MM.1S (cell line): ENCODE data around the gene KRIT1.
A peak's percentile ranks its signal among the peaks of the same experiment; 100 is the strongest.

ENCODE experiments used
- DNase-seq: peaks from one replicate; pipeline ENCODE4 v3.0.0-alpha.2; 2015
- H2AFZ ChIP-seq: fragments of 300-600 bp; sonication (generic); 2 replicates; pipeline ENCODE4 v1.6.0; 2016; ENCODE audit warnings: antibody characterized with exemption, low read length
- H3F3A ChIP-seq: fragments of 300-600 bp; sonication (generic); 2 replicates; pipeline ENCODE4 v1.6.1; 2016; ENCODE audit warnings: mild to moderate bottlenecking, antibody characterized with exemption, low read length, moderate library complexity, mixed read lengths; ENCODE audit not compliant: insufficient read depth
- H3K27ac ChIP-seq: fragments of 300-600 bp; sonication (generic); 2 replicates; pipeline ENCODE4 v1.5.1; 2016; ENCODE audit warnings: mild to moderate bottlenecking, low read length
- H3K27me3 ChIP-seq: fragments of 300-600 bp; sonication (generic); replicated peaks from 2 replicates; pipeline ENCODE4 v1.6.0; 2016; ENCODE audit warnings: low read length; ENCODE audit not compliant: insufficient read depth
- H3K36me3 ChIP-seq: fragments of 300-600 bp; sonication (generic); replicated peaks from 2 replicates; pipeline ENCODE4 v1.6.1; 2016; ENCODE audit warnings: mild to moderate bottlenecking, low read length, mixed read lengths; ENCODE audit not compliant: insufficient read depth
- H3K4me1 ChIP-seq: fragments of 300-600 bp; sonication (generic); 2 replicates; pipeline ENCODE4 v1.6.1; 2016; ENCODE audit warnings: low read length, mixed read lengths
- H3K4me2 ChIP-seq: fragments of 300-600 bp; sonication (generic); 2 replicates; pipeline ENCODE4 v1.6.0; 2016; ENCODE audit warnings: low read depth, low read length
- H3K4me3 ChIP-seq: fragments of 300-600 bp; sonication (generic); 2 replicates; pipeline ENCODE4 v1.5.1; 2016; ENCODE audit warnings: low read length, mixed read lengths
- H3K79me2 ChIP-seq: fragments of 300-600 bp; sonication (generic); 2 replicates; pipeline ENCODE4 v1.6.1; 2016; ENCODE audit warnings: mixed run types, low read length, mixed read lengths
- H3K9ac ChIP-seq: fragments of 300-600 bp; sonication (generic); 2 replicates; pipeline ENCODE4 v1.6.1; 2016; ENCODE audit warnings: low read length, mixed read lengths
- H3K9me2 ChIP-seq: fragments of 300-600 bp; sonication (generic); replicated peaks from 2 replicates; pipeline ENCODE4 v1.6.1; 2016; ENCODE audit warnings: mild to moderate bottlenecking, low read length, mixed read lengths; ENCODE audit not compliant: insufficient read depth
- H3K9me3 ChIP-seq: fragments of 300-600 bp; sonication (generic); replicated peaks from 2 replicates; pipeline ENCODE4 v1.6.1; 2016; ENCODE audit warnings: mild to moderate bottlenecking, low read length, mixed read lengths; ENCODE audit not compliant: insufficient read depth
- H4K20me1 ChIP-seq: fragments of 300-600 bp; sonication (generic); 2 replicates; pipeline ENCODE4 v1.6.1; 2016; ENCODE audit warnings: mild to moderate bottlenecking, low read length, moderate library complexity, mixed read lengths; ENCODE audit not compliant: insufficient read depth
- EZH2 ChIP-seq: fragments of 300-600 bp; sonication (generic); optimal IDR thresholded peaks from 2 replicates; pipeline ENCODE3; 2017; ENCODE audit warnings: low read depth, mild to moderate bottlenecking, antibody characterized with exemption, low read length, mixed read lengths
- EZH2phosphoT487 ChIP-seq: fragments of 300-600 bp; sonication (generic); IDR thresholded peaks from 2 replicates; pipeline ENCODE4 v1.6.1; 2018; ENCODE audit warnings: antibody characterized with exemption, low read length
- TF ChIP-seq, protein P1 (sequence below): fragments of 300-600 bp; sonication (generic); IDR thresholded peaks from 2 replicates; pipeline ENCODE4 v1.5.1; 2016; ENCODE audit warnings: antibody characterized with exemption, low read length, mixed read lengths

The KRIT1 gene

DNA sequence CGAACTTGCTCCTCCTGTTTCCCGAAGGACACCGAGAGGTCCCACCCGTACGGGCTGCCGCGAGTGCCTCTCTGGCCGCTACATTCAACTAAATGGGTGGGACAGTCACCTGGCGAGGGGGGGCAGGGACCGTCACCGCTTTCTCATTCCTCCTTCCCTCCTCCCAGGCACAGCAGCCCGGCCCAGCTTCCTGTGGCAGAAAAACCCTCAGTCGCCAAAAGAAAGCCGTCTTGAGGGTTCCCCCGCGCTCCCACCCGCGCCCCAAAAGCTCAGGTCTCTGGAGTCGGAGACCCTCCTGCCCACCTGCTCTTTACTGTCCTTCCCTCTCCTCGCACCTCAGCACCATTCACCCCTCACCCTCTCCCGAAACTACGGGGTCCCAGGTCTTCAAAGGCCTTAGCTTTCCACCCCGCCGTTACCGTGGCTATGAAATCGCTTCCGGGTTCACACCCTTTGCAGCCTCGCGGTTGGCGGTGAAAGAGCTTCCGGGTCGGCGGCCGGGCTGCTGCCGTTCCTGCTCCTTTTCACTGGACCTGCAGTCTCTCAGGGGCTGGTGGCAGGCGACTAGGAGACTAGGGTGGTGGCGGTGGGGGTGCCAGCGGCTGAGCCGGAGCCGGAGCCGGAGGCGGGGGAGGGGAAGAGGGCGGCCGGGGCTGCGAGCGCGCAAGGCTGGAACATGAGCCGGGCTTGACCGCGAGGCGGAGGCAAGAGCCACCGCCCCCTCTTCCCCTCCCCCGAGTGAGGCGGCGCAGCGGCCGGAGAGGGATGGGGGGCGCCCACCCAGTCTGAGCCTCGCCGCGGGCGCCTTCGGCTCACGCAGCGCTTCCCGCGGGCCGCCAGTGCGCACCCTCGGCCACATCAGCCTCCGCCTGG, at the start of gene KRIT1, which contains the start of gene ANKIB1:
TSS of gene KRIT1 (minus strand) at position 428 of the 873 bp plus-strand sequence. CDS start 3,779 bp downstream, outside the sequence.
TSS of gene ANKIB1 (plus strand) at position 488 of the 873 bp plus-strand sequence. CDS start 49,005 bp downstream, outside the sequence.
- Histone ChIP-seq H3K79me2 (peaks cover 75% of the 10 kb centered on the region), H2AFZ (peak within 1 kb of the TSS; percentile 89), H4K20me1 (no peaks in the 10 kb centered on the region), H3K4me1 (peaks cover 9% of the 10 kb centered on the region), H3K9me2 (no peaks in the 10 kb centered on the region), H3K9me3 (no peaks in the 10 kb centered on the region), H3F3A (peaks cover 27% of the 10 kb centered on the region), H3K4me3 (peak within 1 kb of the TSS; percentile 76), H3K9ac (peak within 1 kb of the TSS; percentile 74), H3K27me3 (no peaks in the 10 kb centered on the region), H3K36me3 (peaks cover 9% of the 10 kb centered on the region; the same call in 1 of the 2 replicates), H3K27ac (peak within 1 kb of the TSS; percentile 77), H3K4me2 (peak within 1 kb of the TSS; percentile 95)
- peak; percentile 87 for DNase-seq
- TF ChIP-seq, protein P1, sequence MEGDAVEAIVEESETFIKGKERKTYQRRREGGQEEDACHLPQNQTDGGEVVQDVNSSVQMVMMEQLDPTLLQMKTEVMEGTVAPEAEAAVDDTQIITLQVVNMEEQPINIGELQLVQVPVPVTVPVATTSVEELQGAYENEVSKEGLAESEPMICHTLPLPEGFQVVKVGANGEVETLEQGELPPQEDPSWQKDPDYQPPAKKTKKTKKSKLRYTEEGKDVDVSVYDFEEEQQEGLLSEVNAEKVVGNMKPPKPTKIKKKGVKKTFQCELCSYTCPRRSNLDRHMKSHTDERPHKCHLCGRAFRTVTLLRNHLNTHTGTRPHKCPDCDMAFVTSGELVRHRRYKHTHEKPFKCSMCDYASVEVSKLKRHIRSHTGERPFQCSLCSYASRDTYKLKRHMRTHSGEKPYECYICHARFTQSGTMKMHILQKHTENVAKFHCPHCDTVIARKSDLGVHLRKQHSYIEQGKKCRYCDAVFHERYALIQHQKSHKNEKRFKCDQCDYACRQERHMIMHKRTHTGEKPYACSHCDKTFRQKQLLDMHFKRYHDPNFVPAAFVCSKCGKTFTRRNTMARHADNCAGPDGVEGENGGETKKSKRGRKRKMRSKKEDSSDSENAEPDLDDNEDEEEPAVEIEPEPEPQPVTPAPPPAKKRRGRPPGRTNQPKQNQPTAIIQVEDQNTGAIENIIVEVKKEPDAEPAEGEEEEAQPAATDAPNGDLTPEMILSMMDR = 0 out of 2 replicates have a peak, but pooled peaks have one; percentile 3
- TF ChIP-seq EZH2 (no peak), EZH2phosphoT487 (no peak)

DNA sequence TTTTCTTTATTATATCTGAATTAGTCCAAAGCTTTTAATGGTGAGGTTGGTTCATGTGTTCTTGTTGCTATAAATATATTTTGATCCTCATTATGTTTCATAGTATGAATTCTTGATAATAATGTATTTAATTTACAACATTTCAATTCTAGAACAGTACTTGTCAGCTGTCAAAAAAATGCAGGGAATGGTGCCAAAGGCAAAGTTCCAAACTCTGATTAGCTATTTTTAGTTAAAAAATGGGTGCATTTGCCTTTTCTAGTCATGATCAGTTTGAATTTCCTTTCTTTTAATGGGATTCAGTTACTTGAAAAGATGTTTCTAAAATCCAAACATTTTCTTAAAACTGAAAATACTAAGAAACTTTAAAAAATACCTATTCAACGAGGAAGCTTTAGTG, 49.7 kb upstream of the KRIT1 start:
- peaks cover 14% of the 10 kb centered on the region; the same call in 1 of the 2 replicates for H3K79me2 ChIP-seq
- H2AFZ ChIP-seq = no peak overlapping the region
- no peaks in the 10 kb centered on the region for H3K9me2 ChIP-seq
- no peak overlapping the region for H3K4me2 ChIP-seq
- DNase-seq = no peak
- no peaks in the 10 kb centered on the region for H4K20me1 ChIP-seq
- no peaks in the 10 kb centered on the region for H3K27me3 ChIP-seq
- H3K4me3 ChIP-seq = no peak overlapping the region
- H3K36me3 ChIP-seq = no peaks in the 10 kb centered on the region; the same call in 1 of the 2 replicates
- no peaks in the 10 kb centered on the region for H3K4me1 ChIP-seq
- no peak overlapping the region for H3K27ac ChIP-seq
- no peaks in the 10 kb centered on the region for H3K9me3 ChIP-seq
- H3K9ac ChIP-seq = no peak overlapping the region
- TF ChIP-seq EZH2 = no peak
- TF ChIP-seq, protein P1 = no peak
- H3F3A ChIP-seq = no peaks in the 10 kb centered on the region

DNA sequence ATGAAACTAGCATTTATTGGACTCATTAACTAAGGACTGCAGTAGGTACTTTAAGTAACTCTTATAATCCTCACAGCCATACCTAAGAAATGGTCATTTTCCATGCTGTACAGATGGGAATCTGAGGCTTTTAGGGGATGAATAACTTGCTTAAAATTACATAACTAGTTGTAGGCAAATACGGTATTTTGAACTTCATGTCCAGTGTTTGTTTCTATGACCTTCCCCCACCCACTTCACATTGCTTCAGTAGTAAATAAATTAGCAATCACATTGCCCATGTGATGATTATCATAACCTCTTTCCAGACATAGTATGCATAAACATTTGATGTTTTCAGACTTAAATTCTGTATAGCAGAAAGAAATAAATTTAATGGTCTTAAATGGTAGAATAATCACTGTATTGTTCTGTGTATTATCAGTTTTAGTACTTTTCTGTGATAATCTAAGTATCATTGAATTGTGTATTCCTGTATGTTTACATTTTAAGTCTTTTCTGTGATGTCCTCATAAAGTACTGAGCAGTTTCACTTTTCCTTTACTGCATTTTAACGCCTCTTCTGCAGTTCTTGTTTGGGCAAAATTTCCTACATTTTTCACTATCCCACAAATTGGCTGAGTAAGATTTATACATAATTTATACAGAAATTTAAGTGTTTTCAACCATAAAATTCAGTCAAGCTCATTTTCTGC, 48.3 kb upstream of the KRIT1 start:
- no peaks in the 10 kb centered on the region for H3K36me3 ChIP-seq
- TF ChIP-seq EZH2phosphoT487 (no peak), EZH2 (no peak)
- TF ChIP-seq, protein P1 = no peak
- H3K4me1 ChIP-seq = no peaks in the 10 kb centered on the region
- H3F3A ChIP-seq = no peaks in the 10 kb centered on the region
- peak overlapping the region; percentile 31; the same call in 1 of the 2 replicates for H3K4me2 ChIP-seq
- no peaks in the 10 kb centered on the region for H3K27me3 ChIP-seq
- no peak overlapping the region for H2AFZ ChIP-seq
- H3K79me2 ChIP-seq = peaks cover 20% of the 10 kb centered on the region; the same call in 1 of the 2 replicates
- no peak overlapping the region for H3K27ac ChIP-seq
- no peak overlapping the region for H3K9ac ChIP-seq
- no peaks in the 10 kb centered on the region for H3K9me3 ChIP-seq
- H3K9me2 ChIP-seq = no peaks in the 10 kb centered on the region
- no peaks in the 10 kb centered on the region for H4K20me1 ChIP-seq
- no peak for DNase-seq
- H3K4me3 ChIP-seq = no peak overlapping the region
